Limb (tissue), 2 donors: ENCODE data around the gene GDF7.
A peak's percentile ranks its signal among the peaks of the same experiment; 100 is the strongest.

ENCODE experiments used
- DNase-seq, 2 donors: peaks; one replicate each; pipeline ENCODE4 v3.0.0-alpha.2; 2016; ENCODE audit errors: extremely low spot score in 2 of 2

Gene GDF7

GRCh38 chr2:20627712-20628380 lies 39.1 kb upstream of the GDF7 start:
- no peak for DNase-seq

- DNase-seq, result no peak
Observed at GRCh38 chr2:20629181-20629580, 37.8 kb upstream of the GDF7 start.

GRCh38 chr2:20629581-20630171 lies 37.3 kb upstream of the GDF7 start:
- DNase-seq, result peak in 1 of 2 donors; percentile 67

- no peak for DNase-seq
Observed at GRCh38 chr2:20630967-20631366, 36.0 kb upstream of the GDF7 start.

- no peak for DNase-seq
Observed at GRCh38 chr2:20631617-20632307, 35.2 kb upstream of the GDF7 start.

GRCh38 chr2:20632446-20632990 lies 34.4 kb upstream of the GDF7 start:
- no peak for DNase-seq

GRCh38 chr2:20633001-20633400 lies 33.9 kb upstream of the GDF7 start:
- DNase-seq, result no peak

- DNase-seq, result peak in 1 of 2 donors; percentile 51
Observed at GRCh38 chr2:20633794-20634506, 33.0 kb upstream of the GDF7 start.

GRCh38 chr2:20634507-20635112 lies 32.3 kb upstream of the GDF7 start:
- DNase-seq, result peak in 1 of 2 donors; percentile 57

- DNase-seq, result no peak
Observed at GRCh38 chr2:20635113-20635510, 31.8 kb upstream of the GDF7 start.

- DNase-seq, result peak; percentile 80 to 96
Observed at GRCh38 chr2:20635675-20636584, 31.0 kb upstream of the GDF7 start.

- DNase-seq, result no peak
Observed at GRCh38 chr2:20637147-20637546, 29.8 kb upstream of the GDF7 start.

GRCh38 chr2:20638014-20638413 lies 28.9 kb upstream of the GDF7 start:
- no peak for DNase-seq

GRCh38 chr2:20638646-20639430 lies 28.1 kb upstream of the GDF7 start:
- no peak for DNase-seq

GRCh38 chr2:20640411-20641122 lies 26.4 kb upstream of the GDF7 start:
- DNase-seq, result peak in 1 of 2 donors; percentile 55

GRCh38 chr2:20641123-20641985 lies 25.6 kb upstream of the GDF7 start:
- no peak for DNase-seq

GRCh38 chr2:20642055-20642971 lies 24.6 kb upstream of the GDF7 start:
- DNase-seq, result peak; percentile 76 to 92
